SW 1271 (cell line): Measurements from ENCODE around the gene AADAT.
A peak's percentile ranks its signal among the peaks of the same experiment; 100 is the strongest.
"Not testable (repeated sequence)": the region's sequence is repeated elsewhere in the genome, so short reads cannot be mapped to it uniquely, and the experiment has no call there.

Experiments used
- DNase-seq, 2 experiments: peaks; one replicate each; lab custom pipeline; 2025; lab: John Stamatoyannopoulos, UW

The AADAT gene

DNA sequence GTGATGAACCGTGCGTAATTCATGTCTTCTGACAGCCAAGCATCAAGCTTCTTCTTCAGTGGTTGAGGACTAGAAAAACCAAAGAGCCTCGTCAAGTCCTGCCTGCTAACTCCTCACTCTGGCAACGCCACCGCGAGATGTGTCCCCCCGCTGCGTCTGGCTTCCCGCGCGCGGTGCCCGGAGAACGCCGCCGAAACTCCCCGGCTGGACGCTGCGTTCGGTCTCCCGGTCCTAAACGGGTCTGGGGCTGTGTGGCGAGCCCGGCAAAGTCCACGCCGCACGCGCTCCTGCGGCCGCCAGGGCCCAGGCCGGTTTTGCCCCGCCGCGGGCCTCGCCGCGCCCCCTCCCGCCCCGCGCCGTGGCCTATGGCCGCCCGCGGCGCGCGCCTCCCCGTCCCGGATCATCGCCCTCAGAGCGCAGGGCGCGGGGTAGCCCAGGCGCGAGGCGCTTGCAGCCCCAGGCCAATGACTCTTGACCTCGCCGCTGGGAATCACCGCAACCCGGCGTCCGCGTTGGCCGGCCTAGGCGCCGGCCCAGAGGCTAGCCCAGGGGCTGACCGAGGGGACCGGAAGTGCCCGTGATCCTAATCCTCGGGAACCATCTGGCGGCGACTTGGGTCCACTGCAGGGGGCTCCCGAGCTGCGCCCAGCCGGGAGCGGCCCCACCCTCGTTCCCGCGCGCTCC, at the start of gene AADAT:
Gene AADAT, minus strand, starts transcription at position 289 of the 684 bp plus-strand sequence. Its CDS starts 266 bp downstream, at position 23.
- peak; percentile 49 to 60 for DNase-seq

DNA sequence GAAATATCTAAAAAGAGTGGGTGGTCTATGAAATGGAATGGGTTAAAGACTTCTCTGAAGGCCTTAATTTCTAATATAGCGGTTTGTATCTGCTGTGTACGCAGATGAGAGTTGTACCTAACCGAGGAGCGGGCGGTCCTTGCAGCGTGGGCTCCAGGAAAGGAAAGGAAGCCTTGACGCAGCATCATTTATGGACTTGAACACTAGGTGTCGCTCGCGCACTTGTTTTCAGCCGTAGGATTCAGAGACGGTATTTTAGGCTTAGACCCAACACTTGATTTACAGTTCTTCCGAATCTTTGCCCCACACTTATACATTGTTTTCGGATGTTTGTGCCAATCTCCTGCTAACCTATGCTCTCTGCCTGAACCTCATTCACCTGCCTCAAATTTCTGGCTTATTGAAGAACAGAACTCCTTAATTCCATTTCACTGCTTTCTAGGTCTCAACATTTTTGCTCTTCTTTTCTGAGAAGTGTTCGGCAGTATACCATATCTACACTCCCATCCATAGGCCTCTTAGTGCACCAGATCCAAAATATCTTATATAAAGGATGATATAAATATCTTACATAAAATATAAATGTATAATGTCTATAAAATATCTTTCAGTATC, 48.9 kb upstream of the AADAT start:
- DNase-seq = peak; percentile 24 to 39

DNA sequence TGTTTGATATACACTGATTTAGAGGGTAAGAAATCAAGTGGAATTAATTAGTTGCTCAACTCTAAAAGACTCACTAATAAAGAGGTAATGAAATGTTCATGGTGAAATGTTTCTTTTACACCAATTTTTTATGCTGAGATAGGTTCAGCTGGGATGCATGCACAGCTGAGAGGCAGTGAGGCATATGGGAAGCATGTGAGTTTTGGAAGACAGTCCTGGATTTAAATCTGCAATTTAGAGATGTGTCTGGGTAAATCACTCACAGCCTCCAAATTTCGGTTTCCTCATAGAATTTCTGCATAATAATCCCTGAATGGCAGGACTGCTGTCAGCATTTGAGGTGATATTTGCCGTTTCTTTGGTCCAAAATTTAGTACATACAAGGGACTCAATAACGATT, 48.2 kb upstream of the AADAT start:
- no peak for DNase-seq

DNA sequence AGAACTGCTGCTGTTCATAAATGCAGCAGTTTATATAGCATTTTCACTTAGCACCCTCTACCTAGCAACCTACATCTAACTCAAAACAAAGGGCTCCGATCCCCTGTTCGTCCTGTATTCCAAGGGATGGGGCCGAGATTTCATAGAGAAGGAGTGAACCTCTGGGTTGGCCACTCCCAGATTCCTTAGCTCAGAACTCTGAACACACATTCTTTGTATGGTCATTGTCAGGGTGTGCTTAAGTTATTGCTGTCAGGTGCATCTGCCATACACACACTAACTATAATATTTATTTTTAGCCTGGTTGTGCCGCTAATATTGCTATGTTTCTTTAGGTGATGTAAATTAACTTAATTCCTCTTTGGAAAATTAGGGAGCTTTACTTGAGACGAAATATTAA, 47.7 kb upstream of the AADAT start:
- no peak for DNase-seq

DNA sequence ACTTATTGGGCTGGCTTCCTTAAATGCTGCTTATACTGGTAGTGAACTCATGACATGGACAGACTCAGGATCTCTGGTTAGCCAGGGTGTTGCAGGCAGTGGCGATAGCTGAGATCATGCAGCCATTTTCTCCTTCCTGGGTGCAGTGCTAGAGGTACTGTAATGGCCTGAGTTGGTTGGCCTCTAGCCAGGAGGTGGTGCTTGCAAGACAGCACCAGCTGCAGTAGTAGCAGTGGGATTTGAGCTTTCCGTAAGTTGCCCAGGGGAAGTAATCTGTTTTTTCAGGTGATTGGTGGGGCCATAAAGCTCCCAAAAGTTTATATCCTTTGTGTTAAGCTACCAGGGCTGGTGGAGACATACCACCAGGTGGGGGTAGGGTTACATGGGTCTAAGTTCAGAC, 45.1 kb upstream of the AADAT start:
- DNase-seq = no peak

DNA sequence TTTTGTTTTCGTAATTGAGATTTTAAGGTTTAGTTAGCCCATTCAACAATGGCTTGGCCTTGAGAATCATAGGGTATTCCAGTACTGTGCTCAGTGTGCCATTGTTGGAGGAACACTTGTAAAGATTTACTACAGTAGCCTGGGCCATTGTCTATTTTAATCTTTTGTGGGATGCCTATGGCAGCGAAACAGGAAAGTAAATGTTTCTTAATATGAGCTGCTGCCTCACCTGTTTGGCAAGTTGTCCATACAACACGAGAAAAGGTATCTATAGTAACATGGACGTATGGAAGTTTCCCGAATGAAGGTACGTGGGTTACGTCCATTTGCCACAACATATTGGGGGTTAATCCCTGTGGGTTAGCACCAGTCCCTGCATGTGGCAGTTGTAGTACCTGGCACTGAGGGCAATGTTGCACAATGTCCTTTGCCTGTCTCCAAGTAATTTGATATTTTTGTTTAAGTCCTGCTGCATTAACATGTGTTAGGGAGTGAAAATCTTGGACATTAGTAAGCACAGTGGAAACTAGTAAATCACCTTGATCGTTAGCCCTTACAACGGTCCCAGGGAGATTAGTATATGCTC, 38.6 kb upstream of the AADAT start:
- DNase-seq = no peak

DNA sequence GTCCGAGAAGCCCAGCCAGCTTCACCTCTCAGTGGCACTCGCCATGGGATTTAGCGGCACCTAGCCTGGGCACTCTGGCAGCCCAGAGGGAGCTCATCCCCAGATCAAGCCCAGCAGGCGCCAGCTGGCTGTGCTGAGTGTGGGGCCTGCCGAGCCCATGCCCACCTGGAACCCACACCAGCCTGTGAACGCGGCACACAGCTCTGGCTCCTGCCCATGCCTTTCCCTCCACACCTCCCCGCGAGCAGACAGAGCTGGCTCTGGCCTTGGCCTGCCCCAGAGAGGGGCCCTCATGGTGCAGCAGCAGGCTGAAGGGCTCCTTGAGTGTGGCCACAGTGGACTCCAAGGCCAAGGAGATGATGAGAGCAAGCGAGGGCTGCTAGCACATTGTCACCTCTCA, 38.0 kb upstream of the AADAT start:
- no peak for DNase-seq

DNA sequence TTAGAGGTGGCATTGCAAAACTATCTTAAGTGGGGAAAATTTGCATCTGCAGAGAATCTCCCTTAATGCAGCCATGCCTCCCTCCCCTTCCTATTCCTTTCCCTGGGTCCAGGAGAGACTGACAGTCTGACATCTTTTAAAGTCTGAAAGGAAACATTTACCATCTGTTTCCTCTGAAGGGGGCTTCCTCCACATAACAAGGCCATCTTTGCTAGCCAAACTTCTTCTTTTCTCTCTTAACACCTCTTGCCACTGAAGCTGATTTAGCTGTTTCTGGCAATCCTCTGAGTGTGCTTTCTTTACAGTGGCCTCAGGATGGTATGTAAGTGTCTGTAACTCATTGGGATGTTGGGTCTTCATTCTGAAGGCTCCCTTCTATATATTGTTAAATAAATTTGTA, 34.6 kb upstream of the AADAT start:
- no peak for DNase-seq

DNA sequence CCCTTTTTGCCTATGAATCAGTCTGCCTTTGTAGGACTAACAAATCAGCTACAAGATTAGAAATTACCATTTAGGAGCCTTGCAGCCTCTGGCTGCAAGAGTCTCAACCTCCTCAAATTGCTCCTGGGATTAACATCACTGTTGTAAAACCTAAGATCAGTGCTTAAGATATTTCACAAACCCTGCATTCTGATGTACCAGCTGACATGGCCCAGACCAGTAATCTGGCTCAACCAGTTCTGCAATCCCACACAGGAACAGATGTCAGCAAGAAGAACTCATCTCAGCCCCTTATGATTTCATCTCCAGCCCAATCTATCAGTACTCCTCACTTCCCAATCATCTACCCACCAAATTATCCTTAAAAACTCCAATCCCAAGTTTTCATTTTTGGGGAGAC, 32.5 kb upstream of the AADAT start:
- no peak for DNase-seq

DNA sequence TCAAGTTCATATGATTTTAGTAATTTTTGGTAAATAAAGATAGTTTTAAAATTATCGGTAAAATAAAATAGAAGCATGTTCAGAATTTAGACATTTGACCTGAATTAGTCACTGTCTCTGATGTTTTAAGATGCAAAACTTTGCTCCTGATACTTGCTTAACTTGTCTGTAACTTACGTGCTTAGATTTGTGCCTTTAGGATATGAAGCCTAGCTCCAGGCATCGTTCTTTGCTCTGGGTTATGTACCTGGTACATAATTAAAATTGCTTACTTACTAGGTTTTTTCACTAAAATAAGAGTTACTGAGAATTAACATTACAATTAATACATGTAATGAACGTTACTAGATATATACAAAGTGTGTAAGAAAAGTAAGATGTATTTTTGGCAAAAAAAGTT, 24.9 kb upstream of the AADAT start:
- no peak for DNase-seq

DNA sequence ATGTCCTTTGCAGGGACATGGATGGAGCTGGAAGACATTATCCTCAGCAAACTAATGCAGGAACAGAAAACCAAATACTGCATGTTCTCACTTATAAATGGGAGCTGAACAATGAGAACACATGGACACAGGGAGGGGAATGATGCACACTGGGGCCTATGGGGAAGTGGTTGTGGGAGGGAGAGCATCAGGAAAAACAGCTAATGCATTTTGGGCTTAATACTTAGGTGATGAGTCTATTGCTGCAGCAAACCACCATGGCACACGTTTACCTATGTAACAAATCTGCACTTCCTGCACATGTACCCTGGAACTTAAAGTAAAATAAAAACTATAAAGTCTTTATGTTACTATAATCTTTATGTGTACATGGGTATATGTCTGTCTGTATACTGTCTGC, 24.4 kb upstream of the AADAT start:
- not testable (repeated sequence) for DNase-seq

DNA sequence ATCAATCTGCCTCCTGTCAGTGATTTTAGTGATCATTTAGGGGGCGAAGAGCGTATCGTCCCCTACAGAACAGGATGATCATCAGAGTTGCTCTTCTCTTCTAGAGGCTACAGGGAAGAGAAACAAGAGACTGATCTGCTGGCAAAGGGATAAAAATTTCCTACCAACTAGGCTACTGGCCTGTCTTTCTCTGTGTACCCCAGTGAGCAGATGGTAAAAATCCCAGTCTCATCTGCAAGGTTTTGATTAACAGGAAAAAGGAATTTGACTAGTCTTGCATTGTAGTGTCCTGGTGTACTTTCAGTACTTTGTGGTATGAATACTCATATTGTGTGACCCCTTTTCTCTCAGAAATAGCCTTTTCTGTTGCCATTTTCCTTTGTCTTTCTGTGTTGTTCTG, 21.8 kb upstream of the AADAT start:
- no peak for DNase-seq

DNA sequence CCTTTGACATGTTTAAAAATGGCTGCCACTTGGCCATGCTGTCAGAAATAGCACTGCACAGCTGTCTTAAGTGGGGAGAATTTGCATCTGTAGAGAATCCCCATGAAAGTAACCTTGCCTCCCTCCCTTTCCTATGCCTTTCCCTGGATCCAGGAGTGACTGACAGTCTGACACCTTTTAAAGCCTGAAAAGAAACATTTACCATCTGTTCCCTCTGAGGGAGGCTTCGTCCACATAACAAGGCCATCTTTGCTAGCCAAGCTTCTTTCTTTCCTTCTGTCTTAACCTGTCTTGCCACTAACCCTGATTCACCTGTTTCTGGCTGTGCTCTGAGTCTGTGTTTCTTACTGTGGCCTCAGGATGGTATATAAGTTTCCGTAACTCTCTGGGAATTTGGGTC, 21.3 kb upstream of the AADAT start:
- DNase-seq = no peak

DNA sequence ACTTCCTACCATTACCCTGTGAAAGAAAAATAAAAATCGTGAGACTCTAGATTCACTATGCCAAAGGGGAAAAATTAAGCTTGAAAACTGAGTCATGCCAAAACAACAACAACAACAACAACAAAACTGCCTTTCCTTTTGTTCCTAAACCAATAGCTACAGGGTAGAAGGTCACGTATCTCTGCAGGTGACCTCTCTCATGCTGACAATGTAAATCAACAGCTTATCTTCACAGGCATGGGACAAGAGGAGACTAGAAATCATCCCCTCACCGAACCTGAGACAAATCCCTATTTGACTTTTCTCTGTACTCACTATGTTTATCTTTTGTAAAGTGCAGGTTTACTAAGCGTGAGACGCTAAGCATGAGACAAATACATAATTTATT, 20.5 kb upstream of the AADAT start:
- DNase-seq = no peak

DNA sequence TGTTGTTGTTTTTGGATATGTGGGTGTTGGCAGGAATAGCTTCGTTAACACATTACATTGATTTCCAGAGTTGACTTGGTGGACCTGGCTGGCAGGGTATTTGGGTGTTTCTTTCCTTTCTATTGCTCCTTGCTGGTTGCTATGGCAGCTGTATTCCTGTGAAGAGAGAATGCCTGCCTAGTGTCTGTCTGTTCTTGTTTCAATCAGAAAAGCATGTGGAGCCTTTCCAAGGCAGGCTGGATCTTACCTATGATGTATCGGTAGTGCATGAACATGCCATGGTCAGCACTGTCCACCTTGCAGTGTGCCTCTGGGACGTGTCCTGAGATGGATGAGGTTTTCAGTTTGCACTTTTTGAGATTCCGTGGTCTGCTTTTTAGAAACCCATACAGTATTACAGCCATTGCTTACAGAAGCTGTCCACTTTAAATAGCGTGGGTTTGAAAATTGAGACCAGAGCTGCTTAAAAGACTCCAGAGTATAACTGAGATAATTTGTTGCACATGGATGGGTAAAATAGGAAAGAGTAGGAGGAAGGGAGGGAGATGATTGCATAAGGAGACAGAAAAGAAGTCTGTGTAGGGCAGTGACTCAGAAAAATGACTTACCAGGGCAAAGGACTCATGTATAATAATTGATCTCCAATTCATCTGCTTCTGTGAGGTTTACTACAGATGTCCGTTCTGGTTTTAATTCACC, 20.0 kb upstream of the AADAT start:
- DNase-seq = no peak

DNA sequence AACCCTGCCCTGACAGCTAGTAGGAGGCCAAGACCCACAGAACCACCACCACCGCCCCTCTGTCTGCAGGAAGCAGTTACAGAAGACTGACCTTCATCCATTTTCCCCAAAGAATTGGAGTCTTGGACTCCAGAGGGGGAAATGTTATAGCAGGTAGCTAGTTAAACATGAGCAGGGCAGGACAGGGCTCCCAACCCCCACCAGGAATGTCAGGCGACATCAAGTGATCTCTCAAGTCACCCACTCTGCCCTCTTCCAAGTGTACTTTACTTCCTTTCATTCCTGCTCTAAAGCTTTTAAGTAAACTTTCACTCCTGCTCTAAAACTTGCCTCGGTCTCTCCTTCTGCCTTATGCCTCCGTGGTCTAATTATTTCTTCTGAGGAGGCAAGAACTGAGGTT, 17.1 kb upstream of the AADAT start:
- no peak for DNase-seq

DNA sequence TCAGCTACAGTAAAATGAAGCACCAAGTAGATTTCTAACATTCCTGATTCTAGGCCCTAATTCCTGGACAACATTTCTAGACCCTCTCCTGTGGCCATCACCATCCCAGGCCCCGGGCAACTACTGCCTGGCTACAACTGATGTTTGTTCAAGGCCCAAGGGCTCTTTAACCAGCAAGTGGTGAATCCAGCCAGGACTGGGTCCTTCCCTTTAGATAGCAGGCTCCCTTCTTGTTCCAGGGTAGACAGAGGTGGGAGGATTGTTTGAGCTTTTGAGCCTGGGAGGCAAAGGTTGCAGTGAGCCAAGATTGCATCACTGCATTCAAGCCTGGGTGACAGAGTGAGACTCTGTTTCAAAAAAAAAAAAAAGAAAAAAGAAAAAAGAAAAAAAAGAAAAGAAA, 12.7 kb upstream of the AADAT start:
- DNase-seq = no peak

DNA sequence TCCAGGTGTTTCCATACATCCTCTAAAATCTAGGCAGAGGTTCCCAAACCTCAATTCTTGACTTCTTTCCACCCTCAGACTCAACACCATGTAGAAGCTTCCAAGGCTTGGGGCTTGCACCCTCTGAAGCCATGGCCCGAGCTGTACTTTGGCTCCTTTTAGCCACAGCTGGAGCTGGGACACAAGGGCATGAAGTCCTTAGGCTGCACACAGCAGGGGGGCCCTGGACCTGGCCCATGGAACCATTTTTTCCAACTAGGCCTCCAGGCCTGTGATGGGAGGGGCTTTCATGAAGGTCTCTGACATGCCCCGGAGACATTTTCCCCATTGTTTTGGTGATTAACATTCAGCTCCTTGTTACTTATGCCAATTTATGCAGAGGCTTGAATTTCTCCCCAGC, 8.4 kb upstream of the AADAT start:
- not testable (repeated sequence) for DNase-seq

DNA sequence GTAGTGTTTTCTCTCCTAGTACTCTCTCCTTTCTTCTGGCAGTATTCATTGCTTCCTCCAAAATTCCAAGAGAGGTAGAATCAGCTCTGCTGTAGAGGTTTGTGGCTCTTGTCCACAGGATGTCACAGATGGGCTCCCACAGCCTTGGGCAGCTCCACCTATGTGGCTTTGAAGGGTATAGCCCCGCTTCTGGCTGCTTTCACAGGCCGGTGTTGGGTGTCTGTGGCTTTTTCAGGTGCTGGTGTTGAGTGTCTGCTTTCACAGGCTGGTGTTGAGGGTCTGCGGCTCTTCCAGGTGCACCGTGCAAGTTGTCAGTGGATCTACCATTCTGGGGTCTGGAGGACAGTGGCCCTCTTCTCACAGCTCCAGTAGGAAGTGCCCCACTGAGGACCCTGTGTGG, 7.9 kb upstream of the AADAT start:
- DNase-seq = no peak

DNA sequence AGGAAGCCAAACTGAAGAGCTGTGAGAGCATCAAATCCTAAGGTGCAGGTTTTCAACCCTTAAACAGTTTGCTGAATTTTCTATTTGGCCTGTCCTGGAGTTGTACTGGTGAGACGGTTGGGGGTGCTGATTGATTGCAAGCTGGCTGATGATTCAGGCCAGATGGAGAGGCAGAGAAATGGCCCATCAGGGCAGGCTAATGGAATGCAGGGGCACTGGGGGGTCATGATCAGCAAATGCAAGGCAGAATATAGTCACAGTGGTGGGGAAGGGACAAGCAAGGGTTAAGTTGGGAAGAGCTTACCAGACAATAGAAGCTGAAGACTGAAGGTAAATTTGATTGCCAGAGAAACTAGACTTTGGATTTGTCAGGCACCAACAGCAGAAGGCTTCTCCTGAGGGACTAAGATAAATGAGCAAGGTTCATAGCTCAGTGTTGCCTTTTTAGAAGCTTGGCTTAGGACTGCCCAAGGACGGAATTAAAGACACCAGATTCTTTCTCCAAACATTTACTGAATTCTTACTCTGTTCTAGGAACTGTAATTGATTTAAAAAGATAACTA, 4.3 kb upstream of the AADAT start:
- no peak for DNase-seq

DNA sequence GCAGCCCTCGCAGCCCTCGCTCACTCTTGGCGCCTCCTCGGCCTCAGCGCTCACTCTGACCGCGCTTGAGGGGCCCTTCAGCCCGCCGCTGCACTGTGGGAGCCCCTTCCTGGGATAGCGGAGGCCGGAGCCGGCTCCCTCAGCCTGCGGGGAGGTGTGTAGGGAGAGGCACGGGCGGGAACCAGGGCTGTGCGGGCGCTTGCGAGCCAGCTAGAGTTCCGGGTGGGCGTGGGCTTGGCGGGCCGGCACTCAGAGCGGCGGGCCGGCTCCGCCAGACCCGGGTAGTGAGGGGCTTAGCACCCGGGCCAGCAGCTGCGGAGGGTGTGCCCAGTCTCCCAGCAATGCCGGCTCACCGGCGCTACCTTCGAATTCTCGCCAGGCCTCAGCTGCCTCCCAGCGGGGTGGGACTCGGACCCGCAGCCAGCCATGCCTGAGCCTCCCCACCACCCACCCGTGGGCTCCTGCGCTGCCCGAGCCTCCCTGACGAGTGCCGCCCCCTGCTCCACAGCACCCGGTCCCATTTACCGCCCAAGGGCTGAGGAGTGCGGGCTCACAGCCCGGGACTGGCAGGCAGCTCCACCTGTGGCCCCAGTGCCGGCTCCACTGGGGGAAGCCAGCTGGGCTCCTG, 1.4 kb upstream of the AADAT start:
- no peak for DNase-seq

DNA sequence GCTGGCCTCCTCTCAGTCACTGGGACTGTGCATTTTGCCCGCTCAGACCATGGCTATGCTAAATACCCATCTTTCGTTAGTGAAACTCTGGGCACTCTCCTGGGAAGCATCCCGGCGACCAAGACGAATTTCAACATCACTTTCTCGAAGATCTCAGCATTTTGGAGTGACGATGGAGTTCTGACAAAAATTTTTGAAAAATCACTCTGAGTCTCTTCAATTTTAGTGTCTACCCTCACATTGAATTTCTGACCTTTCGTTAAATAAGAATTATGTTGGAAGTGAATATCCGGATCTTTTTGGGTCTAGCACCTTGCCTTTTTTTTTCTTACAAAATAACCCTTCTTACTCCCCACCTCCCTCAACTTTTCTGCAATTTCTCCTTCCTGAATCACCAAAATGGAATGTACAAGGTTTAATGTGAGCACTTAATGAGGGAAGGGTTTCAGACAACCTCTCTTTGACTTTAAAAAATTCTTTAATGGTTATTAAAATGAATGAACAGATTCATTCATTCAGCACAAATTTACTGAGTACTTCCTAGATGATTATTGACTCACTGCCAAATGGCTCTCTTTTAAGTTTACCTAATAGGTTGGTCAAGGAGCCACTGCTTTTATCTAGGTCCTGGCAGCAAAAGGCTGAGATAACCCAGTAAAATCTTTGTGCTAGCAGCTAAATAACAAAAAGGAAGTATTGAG, 746 bp upstream of the AADAT start:
- no peak for DNase-seq
